Hepatocyte (in vitro differentiated cells): ENCODE measurements around the gene ZNF793.

Experiments used
- EZH2 ChIP-seq: fragments of 200-600 bp; sonication (generic); IDR thresholded peaks from 2 replicates; pipeline ENCODE4 v1.6.1; 2016; ENCODE audit warnings: antibody characterized with exemption, mild to moderate bottlenecking, borderline replicate concordance
- EZH2phosphoT487 ChIP-seq: fragments of 200-600 bp; sonication (generic); IDR thresholded peaks from one replicate; pipeline ENCODE4 v1.6.1; 2018; ENCODE audit warnings: antibody characterized with exemption, mild to moderate bottlenecking, low read depth, moderate library complexity; ENCODE audit not compliant: unreplicated experiment, severe bottlenecking
- TF ChIP-seq, protein P1 (sequence below): fragments of 200-600 bp; sonication (generic); IDR thresholded peaks from 2 replicates; pipeline ENCODE4 v1.5.1; 2016; ENCODE audit warnings: antibody characterized with exemption, mild to moderate bottlenecking; ENCODE audit not compliant: poor library complexity

DNA sequence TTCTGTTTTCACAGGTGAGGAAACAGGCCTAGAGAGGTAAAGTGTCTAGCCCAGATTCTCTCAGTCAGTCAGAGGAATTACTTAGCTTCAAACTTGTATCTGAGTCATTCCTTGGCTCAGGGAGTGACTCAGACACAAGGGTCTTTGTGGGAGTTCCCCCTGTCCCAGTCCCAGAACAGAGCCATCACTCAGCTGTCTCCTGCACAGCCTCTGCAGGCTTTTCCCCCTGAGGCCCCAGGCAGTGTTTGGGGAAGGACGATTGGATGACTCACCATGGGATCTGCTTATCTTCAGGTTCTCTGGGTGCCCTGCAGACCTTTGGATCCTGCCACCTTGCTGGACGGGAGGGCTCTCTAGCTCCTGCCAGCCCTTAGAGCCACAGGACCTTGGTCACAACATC is 13.2 kb downstream of the ZNF793 start:
- TF ChIP-seq EZH2 (no peak), EZH2phosphoT487 (no peak)
- TF ChIP-seq, protein P1, sequence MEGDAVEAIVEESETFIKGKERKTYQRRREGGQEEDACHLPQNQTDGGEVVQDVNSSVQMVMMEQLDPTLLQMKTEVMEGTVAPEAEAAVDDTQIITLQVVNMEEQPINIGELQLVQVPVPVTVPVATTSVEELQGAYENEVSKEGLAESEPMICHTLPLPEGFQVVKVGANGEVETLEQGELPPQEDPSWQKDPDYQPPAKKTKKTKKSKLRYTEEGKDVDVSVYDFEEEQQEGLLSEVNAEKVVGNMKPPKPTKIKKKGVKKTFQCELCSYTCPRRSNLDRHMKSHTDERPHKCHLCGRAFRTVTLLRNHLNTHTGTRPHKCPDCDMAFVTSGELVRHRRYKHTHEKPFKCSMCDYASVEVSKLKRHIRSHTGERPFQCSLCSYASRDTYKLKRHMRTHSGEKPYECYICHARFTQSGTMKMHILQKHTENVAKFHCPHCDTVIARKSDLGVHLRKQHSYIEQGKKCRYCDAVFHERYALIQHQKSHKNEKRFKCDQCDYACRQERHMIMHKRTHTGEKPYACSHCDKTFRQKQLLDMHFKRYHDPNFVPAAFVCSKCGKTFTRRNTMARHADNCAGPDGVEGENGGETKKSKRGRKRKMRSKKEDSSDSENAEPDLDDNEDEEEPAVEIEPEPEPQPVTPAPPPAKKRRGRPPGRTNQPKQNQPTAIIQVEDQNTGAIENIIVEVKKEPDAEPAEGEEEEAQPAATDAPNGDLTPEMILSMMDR = no peak
